ENCODE results near the gene LPIN2. TPM values are rescaled to one million over a fixed set of nuclear protein-coding genes. Genes with fewer than 3 reads are reported as not detected.

LPIN2 gene, protein sequence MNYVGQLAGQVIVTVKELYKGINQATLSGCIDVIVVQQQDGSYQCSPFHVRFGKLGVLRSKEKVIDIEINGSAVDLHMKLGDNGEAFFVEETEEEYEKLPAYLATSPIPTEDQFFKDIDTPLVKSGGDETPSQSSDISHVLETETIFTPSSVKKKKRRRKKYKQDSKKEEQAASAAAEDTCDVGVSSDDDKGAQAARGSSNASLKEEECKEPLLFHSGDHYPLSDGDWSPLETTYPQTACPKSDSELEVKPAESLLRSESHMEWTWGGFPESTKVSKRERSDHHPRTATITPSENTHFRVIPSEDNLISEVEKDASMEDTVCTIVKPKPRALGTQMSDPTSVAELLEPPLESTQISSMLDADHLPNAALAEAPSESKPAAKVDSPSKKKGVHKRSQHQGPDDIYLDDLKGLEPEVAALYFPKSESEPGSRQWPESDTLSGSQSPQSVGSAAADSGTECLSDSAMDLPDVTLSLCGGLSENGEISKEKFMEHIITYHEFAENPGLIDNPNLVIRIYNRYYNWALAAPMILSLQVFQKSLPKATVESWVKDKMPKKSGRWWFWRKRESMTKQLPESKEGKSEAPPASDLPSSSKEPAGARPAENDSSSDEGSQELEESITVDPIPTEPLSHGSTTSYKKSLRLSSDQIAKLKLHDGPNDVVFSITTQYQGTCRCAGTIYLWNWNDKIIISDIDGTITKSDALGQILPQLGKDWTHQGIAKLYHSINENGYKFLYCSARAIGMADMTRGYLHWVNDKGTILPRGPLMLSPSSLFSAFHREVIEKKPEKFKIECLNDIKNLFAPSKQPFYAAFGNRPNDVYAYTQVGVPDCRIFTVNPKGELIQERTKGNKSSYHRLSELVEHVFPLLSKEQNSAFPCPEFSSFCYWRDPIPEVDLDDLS
- 6.0 and 6.3 TPM in 2 replicates for total RNA-seq

- DNase-seq (ENCODE audit: low read depth) (peak; percentile 79), FAIRE-seq (no peak)
- TF ChIP-seq CTCF (IDR thresholded peaks at IDR 0.05; ENCODE audit: insufficient read depth, low read length, severe bottlenecking), result no peak
- Histone ChIP-seq H3K4me3 (ENCODE audit: low read depth, low read length) (peak within 1 kb of the TSS; percentile 54), H3K27me3 (ENCODE audit: control insufficient read depth, insufficient read depth, low read length) (no peaks in the 10 kb centered on the region), H3K36me3 (ENCODE audit: control insufficient read depth, insufficient read depth, low read length) (no peaks in the 10 kb centered on the region)
Measured at GRCh38 chr18:3013024-3013804, at the start of gene LPIN2. Gene LPIN2 (minus strand): TSS chr18:3013144. CDS start chr18:2960840, 52,304 bp downstream.

DNA sequence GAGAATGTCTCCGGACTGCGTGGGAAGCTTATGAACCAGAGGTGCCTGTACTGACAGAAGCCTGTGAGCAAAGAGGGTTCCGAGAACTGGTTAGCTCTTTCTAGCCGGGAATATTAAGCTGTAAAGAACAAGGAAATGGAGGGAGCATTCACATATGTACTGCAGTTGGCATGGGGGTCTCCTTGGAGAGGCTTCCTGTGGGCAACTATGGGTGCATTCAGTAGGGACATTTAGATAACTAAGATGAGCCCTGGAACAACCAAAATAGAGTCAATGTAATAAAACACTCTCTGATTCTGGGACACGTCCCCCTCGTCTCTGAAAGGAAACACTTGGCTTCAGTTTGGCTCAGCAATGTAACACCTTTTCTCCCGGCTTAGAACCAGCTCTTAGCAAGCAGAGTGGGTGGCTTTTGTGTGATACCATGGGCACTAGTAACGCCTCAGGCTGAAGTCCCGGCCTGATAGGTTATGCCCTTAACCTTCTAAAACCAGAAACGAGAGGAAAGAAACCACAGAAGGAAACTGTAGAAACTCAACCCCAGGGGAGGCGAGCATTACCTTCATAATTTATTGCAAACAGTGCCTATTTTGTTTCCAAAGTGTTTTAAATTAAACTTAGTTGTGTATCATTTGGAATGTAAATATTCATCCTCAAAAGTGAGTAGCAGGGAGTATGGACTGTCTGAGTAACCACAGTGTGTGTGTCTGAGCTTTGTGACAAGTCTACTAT lies 48.8 kb upstream of the LPIN2 start:
- DNase-seq (ENCODE audit: low read depth), result no peak
- no peak for TF ChIP-seq CTCF (IDR thresholded peaks at IDR 0.05; ENCODE audit: insufficient read depth, low read length, severe bottlenecking)
- FAIRE-seq, result no peak

DNA sequence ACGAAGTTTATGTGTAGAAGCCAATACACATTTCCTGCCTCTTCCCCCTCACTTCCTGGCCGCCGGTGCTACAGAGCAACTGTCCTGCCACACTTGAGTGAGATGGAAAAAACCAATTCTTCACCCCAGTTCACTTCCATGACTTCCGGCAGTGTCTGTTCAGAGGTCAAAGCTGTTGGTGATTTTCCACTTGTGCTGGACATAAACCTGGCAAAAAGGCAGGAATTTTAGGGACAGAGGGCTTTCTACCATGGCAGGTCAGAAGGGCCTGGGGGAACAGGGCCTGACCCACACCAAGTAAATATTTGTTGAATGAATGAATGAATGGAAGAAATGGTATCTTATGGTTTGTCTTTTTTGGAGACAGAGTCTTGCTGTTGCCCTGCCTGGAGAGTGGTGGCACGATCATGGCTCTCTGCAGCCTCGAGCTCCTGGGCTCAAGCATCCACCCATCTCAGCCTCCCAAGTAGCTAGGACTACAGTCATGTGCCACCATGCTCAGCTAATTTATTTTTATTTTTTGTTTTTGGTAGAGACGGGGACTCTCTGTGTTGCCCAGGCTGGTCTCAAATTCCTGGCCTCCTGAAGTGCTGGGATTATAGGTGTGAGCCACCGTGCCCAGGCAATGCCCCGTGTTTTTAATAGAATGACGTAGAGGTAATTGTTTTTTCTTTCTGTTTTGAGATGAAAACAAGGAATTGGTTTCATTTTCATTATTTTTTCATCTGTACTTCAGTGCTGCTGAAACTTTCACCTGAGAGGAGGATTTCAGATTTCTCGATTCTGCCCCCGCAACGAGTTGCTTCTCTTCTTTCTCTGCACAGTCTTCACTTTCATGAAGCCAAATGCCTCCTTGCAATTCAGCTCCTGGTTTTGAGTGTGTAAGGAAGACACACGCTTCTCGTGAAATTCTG lies 48.0 kb upstream of the LPIN2 start:
- Histone ChIP-seq H3K27me3 (ENCODE audit: control insufficient read depth, insufficient read depth, low read length) (no peaks in the 10 kb centered on the region), H3K4me3 (ENCODE audit: low read depth, low read length) (no peak overlapping the region), H3K36me3 (ENCODE audit: control insufficient read depth, insufficient read depth, low read length) (no peaks in the 10 kb centered on the region)
- DNase-seq (ENCODE audit: low read depth) (no peak), FAIRE-seq (no peak)
- TF ChIP-seq CTCF (IDR thresholded peaks at IDR 0.05; ENCODE audit: insufficient read depth, low read length, severe bottlenecking), result no peak

More for the DNA sequence above, 48.8 kb upstream of the LPIN2 start:
- no peaks in the 10 kb centered on the region for H3K36me3 ChIP-seq (ENCODE audit: control insufficient read depth, insufficient read depth, low read length)
- no peaks in the 10 kb centered on the region for H3K27me3 ChIP-seq (ENCODE audit: control insufficient read depth, insufficient read depth, low read length)
- H3K4me3 ChIP-seq (ENCODE audit: low read depth, low read length), result no peak overlapping the region

GRCh38 chr18:3059272-3059671 lies 46.3 kb upstream of the LPIN2 start:
- DNase-seq (ENCODE audit: low read depth), result no peak
- Histone ChIP-seq H3K27me3 (ENCODE audit: control insufficient read depth, insufficient read depth, low read length) (no peaks in the 10 kb centered on the region), H3K4me3 (ENCODE audit: low read depth, low read length) (no peak overlapping the region), H3K36me3 (ENCODE audit: control insufficient read depth, insufficient read depth, low read length) (no peaks in the 10 kb centered on the region)
- TF ChIP-seq CTCF (IDR thresholded peaks at IDR 0.05; ENCODE audit: insufficient read depth, low read length, severe bottlenecking), result no peak
- no peak for FAIRE-seq
